GM18526 (cell line): ENCODE measurements around the gene SMYD3.

Experiments used
- POLR2A ChIP-seq: IDR thresholded peaks from 3 replicates; pipeline ENCODE4 v1.6.1; 2011; ENCODE audit not compliant: insufficient read length; ENCODE audit errors: extremely low read depth

The SMYD3 gene

GRCh38 chr1:245987577-245987976 lies 519.5 kb downstream of the SMYD3 start:
- TF ChIP-seq POLR2A: no peak

GRCh38 chr1:245987219-245987545 lies 519.9 kb downstream of the SMYD3 start:
- TF ChIP-seq POLR2A: no peak

GRCh38 chr1:245986404-245987218 lies 520.5 kb downstream of the SMYD3 start:
- no peak for TF ChIP-seq POLR2A

GRCh38 chr1:245984390-245985155 lies 522.5 kb downstream of the SMYD3 start:
- no peak for TF ChIP-seq POLR2A

- no peak for TF ChIP-seq POLR2A
Observed at GRCh38 chr1:245983294-245983967, 523.6 kb downstream of the SMYD3 start.

GRCh38 chr1:245979589-245979988 lies 527.5 kb downstream of the SMYD3 start:
- TF ChIP-seq POLR2A: no peak

- no peak for TF ChIP-seq POLR2A
Observed at GRCh38 chr1:245978915-245979314, 528.2 kb downstream of the SMYD3 start.

- TF ChIP-seq POLR2A: no peak
Observed at GRCh38 chr1:245972476-245972875, 534.6 kb downstream of the SMYD3 start.

GRCh38 chr1:245971711-245972085 lies 535.4 kb downstream of the SMYD3 start:
- TF ChIP-seq POLR2A: no peak

GRCh38 chr1:245969283-245969682 lies 537.8 kb downstream of the SMYD3 start:
- no peak for TF ChIP-seq POLR2A

- TF ChIP-seq POLR2A: no peak
Observed at GRCh38 chr1:245968775-245969174, 538.3 kb downstream of the SMYD3 start.

GRCh38 chr1:245965398-245965797 lies 541.7 kb downstream of the SMYD3 start:
- no peak for TF ChIP-seq POLR2A

GRCh38 chr1:245963649-245964048 lies 543.4 kb downstream of the SMYD3 start:
- no peak for TF ChIP-seq POLR2A

- TF ChIP-seq POLR2A: no peak
Observed at GRCh38 chr1:245962453-245962852, 544.6 kb downstream of the SMYD3 start.

- TF ChIP-seq POLR2A: no peak
Observed at GRCh38 chr1:245961137-245961540, 545.9 kb downstream of the SMYD3 start.

GRCh38 chr1:245960171-245960570 lies 546.9 kb downstream of the SMYD3 start:
- no peak for TF ChIP-seq POLR2A
